Measurements from ENCODE around the gene RALGPS2. TPM values are rescaled to one million over a fixed set of nuclear protein-coding genes. Genes with fewer than 3 reads are reported as not detected.

RALGPS2 gene
- polyA plus RNA-seq, 3 donors, result 1.5 to 7.3 (median 1.9) TPM

GRCh38 chr1:178885869-178886268 lies 160.8 kb downstream of the RALGPS2 start:
- 85 to 91% (median 91%) methylated on average over 4 of the region's 4 CpGs for WGBS, 3 donors
- no peak overlapping the region for H3K27ac ChIP-seq (ENCODE audit: low read depth, low read length)

GRCh38 chr1:178886551-178886950 lies 161.5 kb downstream of the RALGPS2 start:
- no peak overlapping the region for H3K27ac ChIP-seq (ENCODE audit: low read depth, low read length)
- WGBS, 3 donors, result 95 to 100% (median 97%) methylated on average over 2 of the region's 2 CpGs

GRCh38 chr1:178895928-178896327 lies 170.9 kb downstream of the RALGPS2 start:
- no peak overlapping the region for H3K27ac ChIP-seq (ENCODE audit: low read depth, low read length)

- WGBS, 3 donors, result 93 to 98% (median 97%) methylated on average over 1 of the region's 1 CpG
- H3K27ac ChIP-seq (ENCODE audit: low read depth, low read length), result no peak overlapping the region
Observed at GRCh38 chr1:178898401-178898800, 173.4 kb downstream of the RALGPS2 start.

GRCh38 chr1:178899402-178899801 lies 174.4 kb downstream of the RALGPS2 start:
- 90 to 92% (median 91%) methylated on average over 2 of the region's 2 CpGs for WGBS, 3 donors

GRCh38 chr1:178901482-178902125 lies 176.6 kb downstream of the RALGPS2 start:
- H3K27ac ChIP-seq (ENCODE audit: low read depth, low read length), result no peak overlapping the region
- WGBS, 3 donors, result 92 to 100% (median 95%) methylated on average over 1 of the region's 1 CpG

More at GRCh38 chr1:178899402-178899801, 174.4 kb downstream of the RALGPS2 start:
- no peak overlapping the region for H3K27ac ChIP-seq (ENCODE audit: low read depth, low read length)

- no peak overlapping the region for H3K27ac ChIP-seq (ENCODE audit: low read depth, low read length)
- WGBS, 3 donors, result 61 to 85% (median 81%) methylated on average over 1 of the region's 1 CpG
Observed at GRCh38 chr1:178908358-178908757, 183.3 kb downstream of the RALGPS2 start.

GRCh38 chr1:178910023-178910422 lies 185.0 kb downstream of the RALGPS2 start:
- WGBS, 3 donors, result 88 to 96% (median 94%) methylated on average over 1 of the region's 1 CpG
- H3K27ac ChIP-seq (ENCODE audit: low read depth, low read length), result no peak overlapping the region

GRCh38 chr1:178912597-178912996 lies 187.6 kb downstream of the RALGPS2 start:
- H3K27ac ChIP-seq (ENCODE audit: low read depth, low read length), result no peak overlapping the region
- WGBS, 3 donors, result 94 to 97% (median 96%) methylated on average over 2 of the region's 2 CpGs

- 73 to 86% (median 83%) methylated on average over 5 of the region's 5 CpGs for WGBS, 3 donors
- H3K27ac ChIP-seq (ENCODE audit: low read depth, low read length), result no peak overlapping the region
Observed at GRCh38 chr1:178916448-178917174, 191.6 kb downstream of the RALGPS2 start.

GRCh38 chr1:178918308-178918707 lies 193.3 kb downstream of the RALGPS2 start:
- H3K27ac ChIP-seq (ENCODE audit: low read depth, low read length), result no peak overlapping the region
- 38 to 94% (median 87%) methylated on average over 6 of the region's 6 CpGs for WGBS, 3 donors

- no peak overlapping the region for H3K27ac ChIP-seq (ENCODE audit: low read depth, low read length)
- 29 to 86% (median 79%) methylated on average over 2 of the region's 2 CpGs for WGBS, 3 donors
Observed at GRCh38 chr1:178918955-178919354, 193.9 kb downstream of the RALGPS2 start.

GRCh38 chr1:178919581-178919980 lies 194.5 kb downstream of the RALGPS2 start:
- no peak overlapping the region for H3K27ac ChIP-seq (ENCODE audit: low read depth, low read length)
- WGBS, 3 donors, result 62 to 85% (median 78%) methylated on average over 2 of the region's 2 CpGs

GRCh38 chr1:178921499-178921898 lies 196.5 kb downstream of the RALGPS2 start:
- no peak overlapping the region for H3K27ac ChIP-seq (ENCODE audit: low read depth, low read length)
- WGBS, 3 donors, result 95 to 99% (median 96%) methylated on average over 2 of the region's 2 CpGs

GRCh38 chr1:178923512-178923911 lies 198.5 kb downstream of the RALGPS2 start:
- 79 to 94% (median 91%) methylated on average over 2 of the region's 2 CpGs for WGBS, 3 donors
- H3K27ac ChIP-seq (ENCODE audit: low read depth, low read length), result no peak overlapping the region

- H3K27ac ChIP-seq (ENCODE audit: low read depth, low read length), result no peak overlapping the region
- WGBS, 3 donors, result 92 to 95% (median 94%) methylated on average over 1 of the region's 1 CpG
Observed at GRCh38 chr1:178926046-178926445, 201.0 kb downstream of the RALGPS2 start.

GRCh38 chr1:178927003-178927402 lies 202.0 kb downstream of the RALGPS2 start:
- H3K27ac ChIP-seq (ENCODE audit: low read depth, low read length), result no peak overlapping the region
- WGBS, 3 donors, result 93 to 97% (median 96%) methylated on average over 4 of the region's 4 CpGs

- WGBS, 3 donors, result 94 to 98% (median 95%) methylated on average over 4 of the region's 4 CpGs
- no peak overlapping the region for H3K27ac ChIP-seq (ENCODE audit: low read depth, low read length)
Observed at GRCh38 chr1:178928041-178928440, 203.0 kb downstream of the RALGPS2 start.

- 70 to 91% (median 73%) methylated on average over 1 of the region's 1 CpG for WGBS, 3 donors
- H3K27ac ChIP-seq (ENCODE audit: low read depth, low read length), result no peak overlapping the region
Observed at GRCh38 chr1:178928976-178929375, 203.9 kb downstream of the RALGPS2 start.
